NCI-H345 treated with DMSO at 0.1 percent for 48 hours (cell line): ENCODE measurements around the gene ITSN1.

Experiments used
- DNase-seq: peaks from one replicate; lab custom pipeline; 2025; ENCODE audit not compliant: unreplicated experiment; lab: John Stamatoyannopoulos, UW

The ITSN1 gene

GRCh38 chr21:33881689-33882440 is 239.6 kb downstream of the ITSN1 start:
- DNase-seq, result no peak

- no peak for DNase-seq
Measured at GRCh38 chr21:33883118-33883517, 240.8 kb downstream of the ITSN1 start.

GRCh38 chr21:33884376-33885171 is 242.3 kb downstream of the ITSN1 start:
- no peak for DNase-seq

GRCh38 chr21:33885172-33885514 is 242.8 kb downstream of the ITSN1 start:
- DNase-seq, result no peak

- no peak for DNase-seq
Measured at GRCh38 chr21:33886321-33886720, 244.0 kb downstream of the ITSN1 start.

GRCh38 chr21:33890187-33890586 is 247.9 kb downstream of the ITSN1 start:
- no peak for DNase-seq

DNA sequence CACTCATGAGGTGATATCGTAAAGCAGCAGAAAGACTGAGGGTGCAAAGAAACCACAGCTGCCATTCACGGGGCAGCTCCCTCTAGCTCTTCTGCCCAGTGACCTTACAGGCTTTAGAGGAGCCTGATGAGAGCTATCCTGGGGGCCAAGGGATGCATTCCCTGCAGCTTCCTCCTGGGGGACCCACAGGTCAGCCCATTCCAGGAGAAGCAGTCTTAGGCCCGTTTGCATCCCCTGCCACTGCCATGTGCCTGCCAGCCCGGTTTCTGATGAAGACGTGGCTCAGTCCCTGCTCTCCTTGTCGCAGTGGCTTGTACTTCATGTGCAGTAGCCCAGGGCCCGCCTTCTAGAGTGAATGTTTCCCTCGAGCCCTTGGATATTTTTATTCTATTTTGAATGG is 250.6 kb downstream of the ITSN1 start:
- DNase-seq, result no peak

GRCh38 chr21:33893917-33894316 is 251.6 kb downstream of the ITSN1 start:
- DNase-seq, result no peak

- DNase-seq, result peak; percentile 63
Measured at GRCh38 chr21:33894736-33895288, 252.5 kb downstream of the ITSN1 start.

- no peak for DNase-seq
Measured at GRCh38 chr21:33895356-33895755, 253.1 kb downstream of the ITSN1 start.

GRCh38 chr21:33896691-33897090 is 254.4 kb downstream of the ITSN1 start:
- DNase-seq, result no peak

- no peak for DNase-seq
Measured at GRCh38 chr21:33897098-33897497, 254.8 kb downstream of the ITSN1 start.

GRCh38 chr21:33897739-33898138 is 255.4 kb downstream of the ITSN1 start:
- DNase-seq, result no peak

DNA sequence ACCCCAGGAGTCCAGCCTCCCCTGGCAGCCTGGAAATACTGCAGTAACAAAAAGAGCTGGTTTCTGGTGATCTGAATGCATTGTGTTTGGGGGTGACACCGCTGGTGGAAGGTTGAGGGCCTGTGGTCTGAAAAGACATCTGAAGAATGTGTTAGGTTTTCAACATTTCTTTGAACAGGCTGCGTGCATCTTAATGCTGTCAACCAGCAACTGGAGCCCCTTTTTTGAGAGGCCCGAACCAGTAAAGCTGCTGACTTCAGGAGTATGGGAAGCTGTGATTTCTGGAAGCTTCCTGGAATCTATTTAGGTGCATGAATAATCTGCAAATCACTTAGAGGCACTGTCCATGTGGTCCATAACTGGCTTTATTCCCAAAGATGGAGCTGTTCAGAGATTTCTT is 256.3 kb downstream of the ITSN1 start:
- no peak for DNase-seq

GRCh38 chr21:33899199-33899598 is 256.9 kb downstream of the ITSN1 start:
- no peak for DNase-seq

- peak; percentile 28 for DNase-seq
Measured at GRCh38 chr21:33901412-33902288, 259.3 kb downstream of the ITSN1 start.

DNA sequence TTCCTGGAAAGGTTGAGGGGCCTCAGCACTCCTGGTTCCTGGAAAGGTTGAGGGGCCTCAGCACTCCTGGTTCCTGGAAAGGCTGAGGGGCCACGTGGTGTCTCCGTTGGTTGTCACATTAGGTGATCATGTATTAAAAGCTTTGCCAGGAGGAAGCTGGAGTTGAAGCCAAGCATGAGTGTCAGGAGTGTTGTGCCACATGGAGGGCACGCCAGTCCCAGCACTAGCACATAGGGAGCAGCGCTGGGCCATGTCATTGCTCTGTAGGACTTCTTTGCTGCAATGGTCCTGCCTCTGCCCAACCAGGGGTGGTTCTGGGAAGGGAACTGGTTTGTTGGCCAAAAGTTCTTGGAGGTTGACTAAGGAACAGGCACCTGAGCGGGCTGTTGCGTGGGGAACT is 260.0 kb downstream of the ITSN1 start:
- no peak for DNase-seq

DNA sequence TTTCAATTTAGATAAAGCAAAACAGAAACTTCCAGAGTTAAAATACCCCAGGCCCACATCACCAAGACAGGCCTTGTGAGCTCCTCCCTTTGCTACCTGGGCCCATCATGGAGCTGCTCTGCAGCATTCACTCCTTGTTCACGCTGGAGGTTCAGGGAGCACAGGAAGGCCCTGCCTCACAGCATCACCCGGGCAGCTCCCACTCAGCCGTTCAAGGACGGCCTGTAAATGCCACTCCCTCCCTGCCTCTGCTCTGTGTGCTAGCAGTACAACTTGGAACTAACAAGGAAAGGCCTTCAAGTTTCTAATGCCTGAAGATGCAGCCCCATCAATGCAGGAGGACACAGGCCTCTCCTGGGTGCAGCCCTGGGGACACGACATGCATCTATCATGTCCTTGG is 261.7 kb downstream of the ITSN1 start:
- DNase-seq, result no peak

GRCh38 chr21:33908760-33909159 is 266.5 kb downstream of the ITSN1 start:
- no peak for DNase-seq

- DNase-seq, result no peak
Measured at GRCh38 chr21:33909756-33910155, 267.5 kb downstream of the ITSN1 start.

- DNase-seq, result no peak
Measured at GRCh38 chr21:33914188-33914587, 271.9 kb downstream of the ITSN1 start.
